DMS153 (cell line): Measurements from ENCODE around the gene SPRED2.
A peak's percentile ranks its signal among the peaks of the same experiment; 100 is the strongest.

ENCODE experiments used
- DNase-seq: peaks from one replicate; lab custom pipeline; 2025; lab: John Stamatoyannopoulos, UW

The SPRED2 gene

GRCh38 chr2:65364986-65365733 is 67.2 kb downstream of the SPRED2 start:
- DNase-seq: no peak

DNA sequence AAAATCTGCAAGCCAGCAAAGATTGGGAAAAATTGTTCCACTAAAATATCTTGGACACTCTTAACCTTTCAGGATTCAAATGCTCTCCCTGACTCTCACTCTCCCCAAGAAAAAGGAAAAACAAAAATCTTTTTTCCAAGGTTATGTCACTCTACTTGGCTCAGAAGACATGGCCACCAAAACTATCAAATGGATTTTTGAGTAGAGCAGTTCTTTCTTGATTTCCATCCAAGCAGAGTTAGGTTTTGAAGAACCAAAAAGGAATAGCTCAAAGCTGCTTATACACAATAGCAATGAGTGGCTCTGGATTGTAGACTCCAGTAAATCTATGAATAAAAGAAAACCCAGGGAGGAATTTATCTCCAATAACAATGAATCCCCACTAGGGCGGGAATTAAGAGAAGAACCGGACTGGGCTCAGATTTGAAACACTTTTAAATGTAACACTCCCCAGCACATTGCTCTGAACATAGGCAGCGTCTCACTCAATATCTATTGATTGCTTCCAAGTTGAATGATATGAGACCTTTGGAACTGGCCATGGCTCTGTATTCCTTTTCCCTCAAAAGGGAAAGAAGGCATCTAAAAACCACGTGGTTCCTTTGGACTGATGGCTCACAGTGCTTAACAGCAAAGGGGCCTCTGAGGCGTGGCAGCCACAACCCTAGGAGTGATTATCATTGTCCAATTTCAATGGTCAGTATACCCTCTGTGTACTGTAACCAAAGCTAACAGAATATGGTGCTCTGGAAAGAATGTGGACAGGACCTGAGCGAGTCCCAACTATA is 68.3 kb downstream of the SPRED2 start:
- no peak for DNase-seq

GRCh38 chr2:65361623-65362022 is 70.8 kb downstream of the SPRED2 start:
- no peak for DNase-seq

DNA sequence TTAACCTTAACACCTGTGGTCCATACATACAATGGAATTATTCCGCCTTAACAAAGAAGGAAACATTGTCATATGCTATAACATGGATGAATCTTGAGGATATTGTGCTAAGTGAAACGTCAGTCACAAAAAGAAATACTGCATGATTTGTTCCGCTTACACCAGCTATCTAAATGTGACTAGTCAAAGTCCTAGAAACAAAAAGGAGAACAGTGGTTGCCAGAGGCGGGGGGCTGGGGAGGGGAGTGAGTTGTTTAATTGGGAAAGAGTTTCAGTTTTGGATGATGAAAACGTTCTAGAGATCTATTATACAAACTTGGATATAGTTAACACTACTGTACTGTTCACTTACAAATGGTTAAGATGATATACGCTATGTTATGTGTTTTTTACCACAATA is 72.0 kb downstream of the SPRED2 start:
- DNase-seq: no peak

DNA sequence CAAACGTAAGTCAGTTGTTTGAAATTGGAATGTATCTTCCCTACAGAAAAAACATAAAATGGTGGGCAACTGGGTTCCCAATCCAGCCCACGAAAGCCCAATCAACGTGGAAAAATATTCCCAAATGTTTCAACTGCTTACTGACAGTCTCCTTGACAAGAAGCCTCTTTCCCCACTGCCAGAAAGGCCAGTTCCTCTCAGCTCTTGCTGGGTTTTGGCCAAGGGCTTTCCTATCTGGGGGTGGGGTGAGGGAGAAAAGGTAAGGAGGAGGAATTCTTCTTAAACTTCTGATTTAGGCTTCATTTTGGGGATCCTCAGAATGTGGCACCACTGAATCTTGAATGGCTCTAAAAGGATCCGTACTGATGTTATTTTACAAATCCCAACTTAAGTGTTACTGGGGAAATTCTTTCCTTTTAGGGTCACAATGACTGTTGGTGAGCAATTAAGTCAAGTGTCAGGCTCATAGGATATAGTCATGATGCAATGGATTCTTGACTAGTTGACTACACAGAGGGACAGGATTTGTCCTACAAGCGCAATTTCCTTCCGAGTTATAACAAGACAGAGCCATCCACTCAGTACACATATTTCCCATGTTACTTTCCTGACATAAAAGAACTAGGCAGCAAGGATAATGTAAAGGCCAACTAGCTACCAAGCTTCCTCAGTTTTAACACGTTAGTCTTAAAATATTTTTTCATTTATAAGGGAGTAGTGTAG is 73.6 kb downstream of the SPRED2 start:
- DNase-seq: no peak

- DNase-seq: no peak
Observed at GRCh38 chr2:65357959-65358294, 74.5 kb downstream of the SPRED2 start.

DNA sequence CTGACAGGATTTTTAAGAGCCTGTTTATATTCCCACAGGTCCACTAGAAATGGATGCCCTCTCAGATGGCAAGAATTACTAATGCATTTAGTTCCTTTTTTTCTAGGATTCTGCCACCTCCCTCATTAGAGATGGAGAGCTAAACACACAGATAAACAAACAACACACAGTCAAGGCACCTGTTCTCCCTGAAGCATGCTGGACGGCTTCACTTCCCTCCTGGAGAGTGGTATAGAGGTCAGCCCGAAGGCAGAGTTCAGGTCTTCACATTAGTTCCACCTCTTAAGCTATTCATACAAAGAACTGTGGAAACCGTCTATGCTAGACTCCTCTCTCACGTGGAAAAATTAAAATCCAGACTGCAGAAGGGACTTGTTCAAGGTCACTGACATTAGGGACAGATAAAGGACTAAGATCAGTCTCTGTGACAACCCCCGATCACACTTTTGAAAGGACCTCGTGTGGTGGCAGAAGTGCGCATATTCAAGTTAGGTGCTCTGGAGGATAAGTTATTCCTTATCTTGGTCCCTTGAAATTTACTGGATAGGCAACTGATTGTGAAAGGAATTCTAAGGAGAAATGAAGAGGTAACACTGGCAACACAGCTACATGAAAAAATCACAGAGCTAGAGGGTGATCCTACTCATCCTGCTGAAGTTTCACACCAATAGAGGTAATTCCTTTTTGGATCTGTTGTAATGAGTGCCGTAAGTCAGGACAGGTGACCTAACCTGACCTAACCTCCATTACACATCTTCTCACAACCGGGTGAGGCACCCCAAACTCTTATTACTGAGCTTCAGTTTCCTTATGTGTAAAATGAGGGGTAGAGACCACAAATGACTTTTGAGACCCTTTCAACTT is 75.1 kb downstream of the SPRED2 start:
- no peak for DNase-seq

DNA sequence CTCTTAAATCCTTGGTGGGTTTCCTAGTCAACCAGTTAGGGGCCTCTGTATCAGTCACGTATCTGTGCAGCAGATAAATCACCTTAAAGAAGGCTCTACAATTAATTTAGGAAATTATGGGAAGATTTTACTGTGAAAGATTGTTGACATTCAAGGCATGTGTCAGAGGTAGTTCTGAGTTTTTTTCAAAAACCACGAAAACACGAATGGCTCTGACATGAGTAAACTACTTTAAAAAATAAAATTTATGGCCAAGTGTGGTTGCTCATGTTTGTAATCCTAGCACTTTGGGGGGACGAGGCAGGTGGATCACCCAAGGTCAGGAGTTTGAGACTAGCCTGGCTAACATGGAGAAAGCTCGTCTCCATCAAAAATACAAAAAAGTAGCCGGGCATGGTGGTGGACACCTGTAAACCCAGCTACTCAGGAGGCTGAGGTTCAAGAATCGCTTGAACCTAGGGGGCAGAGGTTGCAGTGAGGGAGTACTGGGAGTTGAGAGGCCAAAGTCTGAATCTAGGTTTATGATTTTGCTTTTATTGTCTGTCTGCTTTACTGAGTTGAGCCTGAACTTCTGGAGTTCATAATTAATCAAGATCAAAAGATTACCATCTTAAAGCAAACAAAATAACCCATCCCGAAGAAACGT is 77.1 kb downstream of the SPRED2 start:
- no peak for DNase-seq

DNA sequence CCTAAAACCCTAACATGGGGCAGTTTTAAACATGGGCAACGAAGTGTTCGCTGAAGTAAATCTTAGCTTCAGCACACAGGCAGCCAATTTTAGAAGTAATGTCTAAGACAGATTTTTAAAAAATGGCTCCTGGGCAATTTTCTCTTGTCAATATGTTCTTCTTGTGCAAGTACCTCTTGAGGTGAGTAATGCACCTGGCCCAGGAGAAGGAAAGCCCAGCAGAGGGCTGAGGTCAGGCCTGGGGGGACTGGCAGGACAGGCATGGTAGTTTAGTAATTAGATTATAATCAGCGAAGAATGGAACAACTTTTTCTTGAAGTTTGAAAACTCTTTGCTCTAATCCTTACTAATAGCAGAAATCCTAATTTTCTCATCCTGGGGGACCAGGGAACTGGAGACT is 77.6 kb downstream of the SPRED2 start:
- no peak for DNase-seq

DNA sequence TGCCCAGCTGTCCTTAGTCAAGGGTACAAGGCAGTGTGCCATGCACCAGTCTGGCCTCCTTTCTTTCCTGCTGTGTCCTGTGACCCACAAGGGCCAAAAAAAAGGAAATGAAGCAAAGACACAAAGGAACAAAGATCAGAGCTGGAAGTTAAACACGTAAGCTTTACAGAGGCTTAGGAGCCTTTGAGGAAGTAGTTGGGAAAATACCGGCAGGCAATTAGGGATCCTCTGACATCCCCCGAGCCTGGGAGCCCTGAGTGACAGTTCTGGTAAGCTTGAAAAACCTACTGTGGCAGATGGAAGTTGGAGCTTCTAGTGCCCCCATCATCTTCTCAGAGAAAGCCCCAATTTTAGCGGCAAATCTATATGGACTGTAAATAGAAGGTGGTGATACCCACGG is 78.5 kb downstream of the SPRED2 start:
- DNase-seq: peak; percentile 63

DNA sequence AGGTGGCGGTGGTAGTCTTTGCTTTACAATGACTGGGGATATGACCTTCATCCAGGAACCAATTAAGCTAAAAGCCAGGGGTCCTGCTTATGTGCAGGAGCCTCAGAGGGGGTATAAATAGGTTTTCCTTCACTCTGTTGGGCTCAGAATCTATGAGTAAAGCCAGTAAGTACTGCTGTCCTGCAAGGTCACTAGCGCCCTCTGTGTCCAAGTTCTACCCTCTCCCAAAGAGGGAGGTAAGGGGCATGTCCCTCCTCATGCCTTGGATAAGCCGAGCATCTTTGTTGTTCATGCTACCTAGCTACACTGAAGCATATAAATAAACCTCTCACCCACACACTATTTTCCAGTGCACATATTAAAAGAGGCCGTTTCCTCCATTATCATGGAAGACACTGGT is 79.4 kb downstream of the SPRED2 start:
- peak; percentile 38 for DNase-seq

- no peak for DNase-seq
Observed at GRCh38 chr2:65351948-65352595, 80.3 kb downstream of the SPRED2 start.

DNA sequence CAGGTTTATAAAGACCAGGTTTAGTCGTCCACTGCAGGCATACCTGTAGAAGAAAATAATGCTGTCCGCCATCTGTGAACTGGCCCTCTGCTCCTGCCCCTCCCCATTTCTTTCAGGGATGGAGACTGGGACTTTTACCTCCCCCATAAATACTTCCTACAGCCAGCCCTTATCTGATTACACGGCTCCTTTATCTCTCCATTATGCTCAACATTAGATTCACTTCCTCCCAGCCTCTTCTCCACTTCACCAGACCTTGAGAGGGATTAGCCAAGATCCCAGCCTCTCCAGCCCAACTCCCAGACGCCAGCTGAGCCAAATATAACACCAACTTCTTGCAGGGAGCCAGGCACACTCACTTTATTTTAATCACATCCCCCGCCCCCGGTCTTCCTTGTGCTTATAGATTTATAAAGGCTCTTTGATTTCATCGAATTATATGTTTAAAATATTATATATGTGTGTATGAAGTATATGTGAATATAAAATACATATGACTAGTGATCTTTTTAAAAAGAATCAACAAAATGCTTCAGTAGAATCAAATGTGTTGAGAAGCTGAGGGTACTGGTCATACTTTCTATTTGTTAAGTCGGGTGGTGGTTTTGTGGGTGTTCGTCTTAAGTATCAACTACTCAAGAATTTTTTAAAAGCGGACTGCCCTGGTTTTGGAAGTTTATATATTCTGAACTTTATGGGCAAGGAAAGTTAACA is 81.0 kb downstream of the SPRED2 start:
- no peak for DNase-seq

GRCh38 chr2:65350651-65351056 is 81.7 kb downstream of the SPRED2 start:
- DNase-seq: no peak

DNA sequence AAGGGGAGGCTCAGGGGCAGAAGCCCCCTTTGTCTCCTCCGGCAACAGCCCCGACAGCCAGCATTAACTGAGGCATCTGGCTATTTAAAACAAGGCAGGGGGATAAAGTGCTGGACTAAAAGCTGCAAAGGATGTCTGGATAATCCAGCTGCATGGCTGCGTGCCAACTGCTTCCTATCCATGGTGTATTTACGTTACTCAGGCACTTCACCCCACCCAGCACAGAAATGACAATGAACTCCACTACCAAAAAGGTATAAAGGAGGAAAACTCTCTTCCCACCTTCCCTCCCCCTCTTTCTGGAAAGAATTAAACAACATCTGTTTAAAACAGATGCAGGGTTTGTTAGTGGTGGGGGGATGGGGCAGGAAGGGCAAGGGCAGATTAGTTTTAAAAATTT is 82.5 kb downstream of the SPRED2 start:
- peak; percentile 80 for DNase-seq

- DNase-seq: no peak
Observed at GRCh38 chr2:65347913-65348312, 84.5 kb downstream of the SPRED2 start.

DNA sequence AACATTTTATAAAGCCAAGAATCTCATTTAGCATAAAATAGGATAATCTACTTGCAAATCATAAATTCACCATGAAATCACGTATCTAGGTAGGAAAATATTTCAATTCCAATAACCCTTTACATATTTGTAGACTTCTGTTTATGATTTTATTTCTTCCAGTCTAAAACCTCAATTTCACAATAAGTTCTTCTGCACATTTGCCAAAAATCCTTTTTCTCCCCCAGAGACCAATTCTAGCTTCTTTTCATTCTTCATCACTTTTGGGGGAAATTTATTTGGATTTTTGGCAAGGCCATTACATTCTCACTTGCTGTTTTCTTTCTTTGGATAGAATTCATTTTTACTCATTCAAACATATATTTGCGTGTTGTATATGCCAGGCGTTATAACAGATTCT is 86.8 kb downstream of the SPRED2 start:
- no peak for DNase-seq

GRCh38 chr2:65344689-65345088 is 87.7 kb downstream of the SPRED2 start:
- DNase-seq: no peak

GRCh38 chr2:65344182-65344581 is 88.2 kb downstream of the SPRED2 start:
- no peak for DNase-seq

DNA sequence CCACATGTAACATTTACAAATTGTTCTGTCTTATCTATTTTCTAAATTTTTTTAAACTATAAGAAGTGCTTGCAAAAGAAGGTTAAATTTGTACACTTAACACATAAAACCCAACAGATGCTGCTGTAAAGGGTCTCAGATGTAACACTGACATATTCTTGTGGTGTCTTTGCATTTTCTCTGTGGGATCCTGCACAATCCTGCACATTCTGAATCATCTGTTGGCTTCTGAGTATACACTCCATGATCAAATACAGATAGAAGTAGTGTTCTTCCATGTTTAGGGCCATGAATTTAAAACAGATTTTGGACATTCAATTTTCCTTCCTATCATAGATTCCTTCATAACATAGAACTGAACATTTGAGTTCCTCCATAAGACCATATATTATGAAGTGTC is 89.0 kb downstream of the SPRED2 start:
- DNase-seq: no peak
